Measurements from ENCODE around the gene ZNF775.

The ZNF775 gene

GRCh38 chr7:150339409-150339809 lies 39.7 kb upstream of the ZNF775 start:
- Histone ChIP-seq H3K9me3 (ENCODE audit: low read length) (peaks cover 3% of the 10 kb centered on the region), H3K4me3 (ENCODE audit: low read length) (no peak overlapping the region), H3K4me1 (ENCODE audit: insufficient read depth, low read length) (peaks cover 9% of the 10 kb centered on the region), H2AFZ (ENCODE audit: low read depth, low read length) (no peak overlapping the region), H3K36me3 (ENCODE audit: insufficient read depth, low read length) (no peaks in the 10 kb centered on the region), H3K27me3 (ENCODE audit: insufficient read depth, low read length) (no peaks in the 10 kb centered on the region)

- Histone ChIP-seq H3K36me3 (ENCODE audit: insufficient read depth, low read length) (no peaks in the 10 kb centered on the region), H3K4me1 (ENCODE audit: insufficient read depth, low read length) (peaks cover 9% of the 10 kb centered on the region), H3K9me3 (ENCODE audit: low read length) (peaks cover 3% of the 10 kb centered on the region), H2AFZ (ENCODE audit: low read depth, low read length) (no peak overlapping the region), H3K4me3 (ENCODE audit: low read length) (no peak overlapping the region), H3K27me3 (ENCODE audit: insufficient read depth, low read length) (no peaks in the 10 kb centered on the region)
Observed at GRCh38 chr7:150340024-150340749, 38.9 kb upstream of the ZNF775 start.

- H3K4me3 ChIP-seq (ENCODE audit: low read length) = peak overlapping the region; percentile 44
- H3K4me1 ChIP-seq (ENCODE audit: insufficient read depth, low read length) = peaks cover 9% of the 10 kb centered on the region
- H3K36me3 ChIP-seq (ENCODE audit: insufficient read depth, low read length) = no peaks in the 10 kb centered on the region
Observed at GRCh38 chr7:150340875-150341262, 38.3 kb upstream of the ZNF775 start.

GRCh38 chr7:150341263-150342120 lies 37.6 kb upstream of the ZNF775 start, which contains the start of gene RARRES2:
Gene RARRES2 (minus strand): TSS chr7:150341629. CDS start chr7:150340609, 1,020 bp downstream.
- peaks cover 3% of the 10 kb centered on the region for H3K9me3 ChIP-seq (ENCODE audit: low read length)
- H3K4me3 ChIP-seq (ENCODE audit: low read length) = peak within 1 kb of the TSS; percentile 44
- no peaks in the 10 kb centered on the region for H3K27me3 ChIP-seq (ENCODE audit: insufficient read depth, low read length)
- H3K36me3 ChIP-seq (ENCODE audit: insufficient read depth, low read length) = no peaks in the 10 kb centered on the region
- H3K4me1 ChIP-seq (ENCODE audit: insufficient read depth, low read length) = peaks cover 9% of the 10 kb centered on the region
- peak within 1 kb of the TSS; percentile 39 for H2AFZ ChIP-seq (ENCODE audit: low read depth, low read length)

More at GRCh38 chr7:150340875-150341262, 38.3 kb upstream of the ZNF775 start:
- peak overlapping the region; percentile 29 for H2AFZ ChIP-seq (ENCODE audit: low read depth, low read length)
- no peaks in the 10 kb centered on the region for H3K27me3 ChIP-seq (ENCODE audit: insufficient read depth, low read length)
- peaks cover 3% of the 10 kb centered on the region for H3K9me3 ChIP-seq (ENCODE audit: low read length)

GRCh38 chr7:150342121-150342408 lies 37.1 kb upstream of the ZNF775 start:
- Histone ChIP-seq H3K9me3 (ENCODE audit: low read length) (peaks cover 3% of the 10 kb centered on the region), H3K4me3 (ENCODE audit: low read length) (peak overlapping the region; percentile 33), H3K4me1 (ENCODE audit: insufficient read depth, low read length) (peaks cover 9% of the 10 kb centered on the region), H3K27me3 (ENCODE audit: insufficient read depth, low read length) (no peaks in the 10 kb centered on the region), H2AFZ (ENCODE audit: low read depth, low read length) (peak overlapping the region; percentile 39), H3K36me3 (ENCODE audit: insufficient read depth, low read length) (no peaks in the 10 kb centered on the region)

GRCh38 chr7:150343225-150343624 lies 35.9 kb upstream of the ZNF775 start:
- H2AFZ ChIP-seq (ENCODE audit: low read depth, low read length) = no peak overlapping the region
- no peaks in the 10 kb centered on the region for H3K27me3 ChIP-seq (ENCODE audit: insufficient read depth, low read length)
- peaks cover 7% of the 10 kb centered on the region for H3K4me1 ChIP-seq (ENCODE audit: insufficient read depth, low read length)
- H3K4me3 ChIP-seq (ENCODE audit: low read length) = no peak overlapping the region
- H3K36me3 ChIP-seq (ENCODE audit: insufficient read depth, low read length) = no peaks in the 10 kb centered on the region
- H3K9me3 ChIP-seq (ENCODE audit: low read length) = peaks cover 3% of the 10 kb centered on the region

- Histone ChIP-seq H3K36me3 (ENCODE audit: insufficient read depth, low read length) (no peaks in the 10 kb centered on the region), H2AFZ (ENCODE audit: low read depth, low read length) (no peak overlapping the region), H3K9me3 (ENCODE audit: low read length) (peaks cover 5% of the 10 kb centered on the region), H3K4me3 (ENCODE audit: low read length) (no peak overlapping the region), H3K4me1 (ENCODE audit: insufficient read depth, low read length) (peaks cover 7% of the 10 kb centered on the region), H3K27me3 (ENCODE audit: insufficient read depth, low read length) (no peaks in the 10 kb centered on the region)
Observed at GRCh38 chr7:150344299-150344698, 34.8 kb upstream of the ZNF775 start.

GRCh38 chr7:150345012-150345411 lies 34.1 kb upstream of the ZNF775 start:
- no peak overlapping the region for H3K4me3 ChIP-seq (ENCODE audit: low read length)
- no peaks in the 10 kb centered on the region for H3K36me3 ChIP-seq (ENCODE audit: insufficient read depth, low read length)

GRCh38 chr7:150346922-150347321 lies 32.2 kb upstream of the ZNF775 start:
- no peaks in the 10 kb centered on the region for H3K27me3 ChIP-seq (ENCODE audit: insufficient read depth, low read length)
- no peak overlapping the region for H3K4me3 ChIP-seq (ENCODE audit: low read length)
- peaks cover 3% of the 10 kb centered on the region for H3K4me1 ChIP-seq (ENCODE audit: insufficient read depth, low read length)
- no peak overlapping the region for H2AFZ ChIP-seq (ENCODE audit: low read depth, low read length)
- H3K9me3 ChIP-seq (ENCODE audit: low read length) = peaks cover 5% of the 10 kb centered on the region
- no peaks in the 10 kb centered on the region for H3K36me3 ChIP-seq (ENCODE audit: insufficient read depth, low read length)

More at GRCh38 chr7:150345012-150345411, 34.1 kb upstream of the ZNF775 start:
- Histone ChIP-seq H3K4me1 (ENCODE audit: insufficient read depth, low read length) (peaks cover 7% of the 10 kb centered on the region), H2AFZ (ENCODE audit: low read depth, low read length) (no peak overlapping the region), H3K9me3 (ENCODE audit: low read length) (peaks cover 5% of the 10 kb centered on the region), H3K27me3 (ENCODE audit: insufficient read depth, low read length) (no peaks in the 10 kb centered on the region)

GRCh38 chr7:150351587-150352194 lies 27.4 kb upstream of the ZNF775 start:
- no peaks in the 10 kb centered on the region for H3K36me3 ChIP-seq (ENCODE audit: insufficient read depth, low read length)
- peaks cover 2% of the 10 kb centered on the region for H3K9me3 ChIP-seq (ENCODE audit: low read length)
- no peaks in the 10 kb centered on the region for H3K4me1 ChIP-seq (ENCODE audit: insufficient read depth, low read length)
- no peaks in the 10 kb centered on the region for H3K27me3 ChIP-seq (ENCODE audit: insufficient read depth, low read length)
- no peak overlapping the region for H3K4me3 ChIP-seq (ENCODE audit: low read length)
- H2AFZ ChIP-seq (ENCODE audit: low read depth, low read length) = no peak overlapping the region

- H3K4me3 ChIP-seq (ENCODE audit: low read length) = no peak overlapping the region
- H3K4me1 ChIP-seq (ENCODE audit: insufficient read depth, low read length) = no peaks in the 10 kb centered on the region
- no peak overlapping the region for H2AFZ ChIP-seq (ENCODE audit: low read depth, low read length)
- H3K9me3 ChIP-seq (ENCODE audit: low read length) = no peaks in the 10 kb centered on the region
- no peaks in the 10 kb centered on the region for H3K36me3 ChIP-seq (ENCODE audit: insufficient read depth, low read length)
- H3K27me3 ChIP-seq (ENCODE audit: insufficient read depth, low read length) = no peaks in the 10 kb centered on the region
Observed at GRCh38 chr7:150355666-150356059, 23.5 kb upstream of the ZNF775 start.

GRCh38 chr7:150356265-150356897 lies 22.7 kb upstream of the ZNF775 start:
- Histone ChIP-seq H3K27me3 (ENCODE audit: insufficient read depth, low read length) (no peaks in the 10 kb centered on the region), H3K9me3 (ENCODE audit: low read length) (no peaks in the 10 kb centered on the region), H2AFZ (ENCODE audit: low read depth, low read length) (no peak overlapping the region), H3K36me3 (ENCODE audit: insufficient read depth, low read length) (no peaks in the 10 kb centered on the region), H3K4me1 (ENCODE audit: insufficient read depth, low read length) (peaks cover 2% of the 10 kb centered on the region), H3K4me3 (ENCODE audit: low read length) (no peak overlapping the region)

GRCh38 chr7:150357270-150357669 lies 21.9 kb upstream of the ZNF775 start:
- no peak overlapping the region for H2AFZ ChIP-seq (ENCODE audit: low read depth, low read length)
- no peaks in the 10 kb centered on the region for H3K36me3 ChIP-seq (ENCODE audit: insufficient read depth, low read length)
- H3K27me3 ChIP-seq (ENCODE audit: insufficient read depth, low read length) = no peaks in the 10 kb centered on the region
- H3K4me3 ChIP-seq (ENCODE audit: low read length) = no peak overlapping the region
- peaks cover 11% of the 10 kb centered on the region for H3K4me1 ChIP-seq (ENCODE audit: insufficient read depth, low read length)
- H3K9me3 ChIP-seq (ENCODE audit: low read length) = no peaks in the 10 kb centered on the region

All from neuron (in vitro differentiated cells).